SK-N-SH (cell line): ENCODE measurements around the gene SFXN3. TPM values are rescaled to one million over a fixed set of nuclear protein-coding genes. Genes with fewer than 3 reads are reported as not detected.

Experiments
- CTCF ChIA-PET: fragments of 300-600, 350-600 bp; formaldehyde crosslinking; extraction: SDS; loops from one replicate; lab custom pipeline; 2021; lab: Yijun Ruan, JAX
- POLR2A ChIA-PET: fragments of 350-600 bp; sonication (Branson Sonifier 250); formaldehyde crosslinking; extraction: SDS; loops from one replicate; lab custom pipeline; 2020; ENCODE audit warnings: antibody characterized with exemption, inconsistent platforms; lab: Yijun Ruan, JAX
- DNase-seq: peaks from one replicate; pipeline ENCODE4 v3.0.0; 2012
- H2AFZ ChIP-seq: fragments of 200-600 bp; sonication (generic); 2 replicates; pipeline ENCODE4 v1.8.1; 2016; ENCODE audit warnings: antibody characterized with exemption, mild to moderate bottlenecking, low read depth
- H3F3A ChIP-seq: fragments of 200-600 bp; sonication (generic); replicated peaks from 2 replicates; pipeline ENCODE3; 2016; ENCODE audit warnings: antibody characterized with exemption, mild to moderate bottlenecking; ENCODE audit not compliant: insufficient read depth
- H3K27ac ChIP-seq, 2 experiments: fragments of 200-500 bp in 1 of 2; fragments of 200-600 bp in 1 of 2; sonication (Bioruptor generic) in 1 of 2; sonication (generic), shearing (Covaris generic) in 1 of 2; 2 replicates each; pipeline versions ENCODE4 v1.5.1 to v1.6.1; 2014 to 2016; ENCODE audit warnings: low read depth in 2 of 2, inconsistent platforms in 1 of 2, low read length in 1 of 2, mild to moderate bottlenecking in 1 of 2, mixed read lengths in 1 of 2
- H3K27me3 ChIP-seq: fragments of 200-600 bp; sonication (generic), shearing (Covaris generic); 2 replicates; pipeline ENCODE4 v1.6.1; 2016; ENCODE audit warnings: mixed run types; ENCODE audit not compliant: insufficient read depth
- H3K36me3 ChIP-seq, 2 experiments: fragments of 200-500 bp in 1 of 2; fragments of 200-600 bp in 1 of 2; sonication (Bioruptor generic) in 1 of 2; sonication (generic) in 1 of 2; replicated peaks in 1 of 2; 2 replicates each; pipeline versions ENCODE3 to v1.5.1; 2014 to 2016; ENCODE audit warnings: low read length in 1 of 2, mild to moderate bottlenecking in 1 of 2; ENCODE audit not compliant: insufficient read depth in 2 of 2, control insufficient read depth in 1 of 2
- H3K4me1 ChIP-seq, 2 experiments: fragments of 200-500 bp in 1 of 2; fragments of 200-600 bp in 1 of 2; sonication (Bioruptor generic) in 1 of 2; sonication (generic), shearing (Covaris generic) in 1 of 2; 2 replicates each; pipeline versions ENCODE4 v1.5.1 to v1.6.1; 2014 to 2016; ENCODE audit warnings: low read depth in 1 of 2, low read length in 1 of 2, mixed run types in 1 of 2; ENCODE audit not compliant: insufficient read depth in 2 of 2, control insufficient read depth in 1 of 2
- H3K4me2 ChIP-seq: fragments of 200-600 bp; sonication (generic), shearing (Covaris generic); 2 replicates; pipeline ENCODE4 v1.6.1; 2017; ENCODE audit warnings: mixed run types
- H3K4me3 ChIP-seq, 2 experiments: fragments of 200-500 bp in 1 of 2; fragments of 200-600 bp in 1 of 2; sonication (Bioruptor generic) in 1 of 2; sonication (generic), shearing (Covaris generic) in 1 of 2; 2 replicates each; pipeline versions ENCODE4 v1.5.1 to v1.8.1; 2014 to 2016; ENCODE audit warnings: low read depth in 2 of 2, inconsistent platforms in 1 of 2, low read length in 1 of 2, mild to moderate bottlenecking in 1 of 2, mixed read lengths in 1 of 2, moderate library complexity in 1 of 2
- H3K79me2 ChIP-seq: fragments of 200-600 bp; sonication (generic); 2 replicates; pipeline ENCODE4 v1.8.1; 2017; ENCODE audit warnings: mild to moderate bottlenecking; ENCODE audit not compliant: insufficient read depth
- H3K9ac ChIP-seq: fragments of 200-600 bp; sonication (generic); 2 replicates; pipeline ENCODE4 v1.6.1; 2017; ENCODE audit warnings: mixed run types
- H3K9me2 ChIP-seq: fragments of 200-600 bp; sonication (generic); 2 replicates; pipeline ENCODE4 v1.6.1; 2017; ENCODE audit warnings: mixed run types
- H3K9me3 ChIP-seq: fragments of 200-600 bp; sonication (generic); 2 replicates; pipeline ENCODE4 v1.6.1; 2017; ENCODE audit warnings: mixed run types, mild to moderate bottlenecking, moderate library complexity
- H4K20me1 ChIP-seq: fragments of 200-600 bp; sonication (generic); 2 replicates; pipeline ENCODE4 v1.6.1; 2017; ENCODE audit warnings: mild to moderate bottlenecking, mixed run types; ENCODE audit not compliant: insufficient read depth
- CHD2 ChIP-seq: fragments of 150-350 bp; IDR thresholded peaks from 2 replicates; pipeline ENCODE4 v1.6.1; 2018; ENCODE audit warnings: low read length; ENCODE audit not compliant: partially characterized antibody
- ELF1 ChIP-seq: IDR thresholded peaks from 2 replicates; pipeline ENCODE4 v1.4.0; 2012
- EZH2phosphoT487 ChIP-seq: fragments of 200-600 bp; sonication (generic); IDR thresholded peaks from 2 replicates; pipeline ENCODE4 v1.6.1; 2017; ENCODE audit warnings: low read depth, mixed run types, mild to moderate bottlenecking, antibody characterized with exemption, moderate library complexity, borderline replicate concordance
- FOSL2 ChIP-seq: IDR thresholded peaks from 2 replicates; pipeline ENCODE4 v1.4.0; 2012; ENCODE audit warnings: low read depth, mild to moderate bottlenecking, moderate library complexity, borderline replicate concordance
- FOXJ3 ChIP-seq: sonication (generic); formaldehyde crosslinking; IDR thresholded peaks from 2 replicates; pipeline ENCODE4 v1.5.1; 2020; ENCODE audit warnings: mild to moderate bottlenecking, missing genetic modification reagents
- GABPA ChIP-seq: IDR thresholded peaks from 2 replicates; pipeline ENCODE4 v1.4.0; 2012; ENCODE audit warnings: low read depth, mild to moderate bottlenecking
- JUND ChIP-seq: IDR thresholded peaks from 2 replicates; pipeline ENCODE4 v1.4.0; 2012
- MXI1 ChIP-seq: IDR thresholded peaks from 2 replicates; pipeline ENCODE4 v1.6.1; 2012; ENCODE audit warnings: mild to moderate bottlenecking, low read depth, low read length, improper control_type of control experiment
- NRF1 ChIP-seq: IDR thresholded peaks from 2 replicates; pipeline ENCODE4 v1.6.1; 2012; ENCODE audit warnings: low read depth, mild to moderate bottlenecking, low read length
- POLR2AphosphoS5 ChIP-seq: IDR thresholded peaks from 2 replicates; pipeline ENCODE4 v1.6.1; 2012; ENCODE audit warnings: low read depth, low read length
- RAD21 ChIP-seq: IDR thresholded peaks from 2 replicates; pipeline ENCODE4 v1.6.1; 2012; ENCODE audit warnings: mild to moderate bottlenecking, low read length
- RFX5 ChIP-seq: IDR thresholded peaks from 2 replicates; pipeline ENCODE4 v1.6.1; 2012; ENCODE audit warnings: mild to moderate bottlenecking, improper control_type of control experiment, low read length
- RXRA ChIP-seq: IDR thresholded peaks from 2 replicates; pipeline ENCODE4 v1.4.0; 2012; ENCODE audit warnings: low read depth, mild to moderate bottlenecking, borderline replicate concordance
- SIN3A ChIP-seq: IDR thresholded peaks from 2 replicates; pipeline ENCODE4 v1.6.1; 2012; ENCODE audit warnings: low read depth, mild to moderate bottlenecking, low read length, moderate library complexity, borderline replicate concordance
- SMC3 ChIP-seq: IDR thresholded peaks from 2 replicates; pipeline ENCODE4 v1.6.1; 2012; ENCODE audit warnings: low read depth, low read length, improper control_type of control experiment
- TCF12 ChIP-seq: IDR thresholded peaks from 2 replicates; pipeline ENCODE4 v1.4.0; 2012
- YY1 ChIP-seq: IDR thresholded peaks from 2 replicates; pipeline ENCODE4 v1.4.0; 2012; ENCODE audit warnings: low read depth, mild to moderate bottlenecking
- WGBS: methylation state at CpG from one replicate; pipeline ENCODE4 v1.1.6; 2017; ENCODE audit warnings: low lambda C conversion rate; 5-methylcytosine and 5-hydroxymethylcytosine counted together
- polyA plus RNA-seq, 3 experiments: library from polyadenylated mRNA; depleted of rRNA; stranded (reverse); fragments of >200 nt; gene quantifications; 2 replicates each; pipeline ENCODE4 v1.2.3, GENCODE V29; 2012
- TF ChIP-seq, protein P1 (sequence below): fragments of 150-350 bp; IDR thresholded peaks from 2 replicates; pipeline ENCODE4 v1.6.1; 2017; ENCODE audit warnings: antibody characterized with exemption, low read length, low read depth, borderline replicate concordance
- TF ChIP-seq, protein P2 (sequence below): IDR thresholded peaks from 2 replicates; pipeline ENCODE4 v1.4.0; 2012; ENCODE audit warnings: low read depth
- TF ChIP-seq, protein P3 (sequence below): IDR thresholded peaks from 2 replicates; pipeline ENCODE4; 2012
- TF ChIP-seq, protein P4 (sequence below): IDR thresholded peaks from 2 replicates; pipeline ENCODE4 v1.6.1; 2012; ENCODE audit warnings: mild to moderate bottlenecking, low read depth, low read length, moderate library complexity
- TF ChIP-seq, protein P5 (sequence below): IDR thresholded peaks from 2 replicates; pipeline ENCODE4 v1.4.0; 2012; ENCODE audit warnings: low read depth, borderline replicate concordance
- TF ChIP-seq, protein P6 (sequence below): fragments of 200-600 bp; sonication (generic); IDR thresholded peaks from 2 replicates; pipeline ENCODE4 v1.6.1; 2017; ENCODE audit warnings: antibody characterized with exemption, mild to moderate bottlenecking, moderate library complexity

SFXN3 gene
- polyA plus RNA-seq, 1 of the 3 experiments (the other 2 are of a cell fraction) = 142 TPM

DNA sequence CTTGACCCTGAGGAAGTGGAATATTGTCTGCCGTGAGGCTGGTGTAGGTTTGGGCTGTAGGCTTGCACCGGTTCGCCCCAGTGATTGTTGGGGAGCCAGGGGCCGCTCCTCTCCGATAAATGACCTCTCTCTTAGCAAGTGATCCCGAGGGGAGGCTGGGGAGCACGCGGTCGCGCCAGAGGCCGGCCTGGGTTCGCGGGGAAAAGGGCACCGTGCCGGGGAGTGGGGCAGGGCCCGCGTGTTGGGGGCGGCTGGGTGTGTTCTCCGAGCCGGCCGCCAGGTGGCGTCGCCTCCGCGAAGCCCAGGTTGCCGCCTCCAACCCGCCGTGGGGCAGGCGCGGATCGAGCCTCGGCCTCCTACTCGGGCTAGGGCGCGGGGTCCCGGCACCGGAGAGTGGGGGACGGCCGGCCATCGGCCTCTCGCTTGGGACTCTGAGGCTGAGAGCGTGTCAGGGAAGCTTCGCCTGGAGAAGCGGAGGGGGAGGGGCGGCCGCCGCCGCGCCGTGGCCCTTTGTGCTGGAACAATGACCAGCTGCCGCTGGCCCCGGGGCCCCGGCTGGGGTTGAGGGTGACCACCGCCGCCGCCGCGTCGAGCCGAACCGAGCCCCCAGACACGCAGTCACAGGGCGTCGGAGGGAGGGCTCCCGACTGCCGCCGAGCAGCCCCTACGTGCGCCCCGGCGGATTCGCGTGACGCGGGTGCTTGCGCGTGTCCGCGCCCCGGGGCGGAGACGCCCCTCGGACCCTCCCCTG is 31.9 kb upstream of the SFXN3 start:
- Histone ChIP-seq H3F3A (peaks cover 37% of the 10 kb centered on the region), H3K27me3 (no peaks in the 10 kb centered on the region), H3K79me2 (peaks cover 58% of the 10 kb centered on the region), H3K4me3 (peak overlapping the region; percentile 66 to 90), H3K9me3 (no peaks in the 10 kb centered on the region), H3K9ac (peak overlapping the region; percentile 99), H4K20me1 (peaks cover 28% of the 10 kb centered on the region), H3K36me3 (peaks cover 23 to 28% of the 10 kb centered on the region in 2 experiments), H3K4me1 (peaks cover 20 to 37% of the 10 kb centered on the region in 2 experiments; a peak in 3 of 4 replicates), H3K9me2 (no peaks in the 10 kb centered on the region), H3K4me2 (peak overlapping the region; percentile 97), H3K27ac (peak overlapping the region; percentile 98 to 99), H2AFZ (0 out of 2 replicates have a peak overlapping the region, but pooled peaks have one; percentile 72)
- DNase-seq = peak; percentile 93
- WGBS = 0% methylated on average over 1 of the region's 83 CpGs
- ChIA-PET CTCF (interaction anchor here (0.7 to 24.5 kb wide), 19 partner anchors 10 to 147 kb away, joined by 3 to 443 read pairs (median 3); partner anchors contain the start of genes KAZALD1, MRPL43, PDZD7 and SEMA4G), POLR2A (interaction anchor here (0.8 to 2.2 kb wide), 6 partner anchors 9 to 42 kb away, joined by 3 to 8 read pairs (median 4); partner anchors contain the start of genes PDZD7 and SFXN3)
- no peak for TF ChIP-seq FOSL2
- no peak for TF ChIP-seq TCF12
- TF ChIP-seq POLR2AphosphoS5 = peak; percentile 21; the same call in 1 of the 2 replicates
- TF ChIP-seq ELF1 = no peak
- TF ChIP-seq JUND = no peak
- peak; percentile 57; the same call in 1 of the 2 replicates for TF ChIP-seq SMC3
- TF ChIP-seq, protein P1, sequence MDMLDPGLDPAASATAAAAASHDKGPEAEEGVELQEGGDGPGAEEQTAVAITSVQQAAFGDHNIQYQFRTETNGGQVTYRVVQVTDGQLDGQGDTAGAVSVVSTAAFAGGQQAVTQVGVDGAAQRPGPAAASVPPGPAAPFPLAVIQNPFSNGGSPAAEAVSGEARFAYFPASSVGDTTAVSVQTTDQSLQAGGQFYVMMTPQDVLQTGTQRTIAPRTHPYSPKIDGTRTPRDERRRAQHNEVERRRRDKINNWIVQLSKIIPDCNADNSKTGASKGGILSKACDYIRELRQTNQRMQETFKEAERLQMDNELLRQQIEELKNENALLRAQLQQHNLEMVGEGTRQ = no peak
- TF ChIP-seq RAD21 = peak; percentile 52
- peak; percentile 70; the same call in 1 of the 2 replicates for TF ChIP-seq SIN3A
- no peak for TF ChIP-seq YY1
- TF ChIP-seq RXRA = no peak; the same call in 1 of the 2 replicates
- TF ChIP-seq NRF1 = peak; percentile 53
- no peak for TF ChIP-seq FOXJ3 (CRISPR knock-in tag)
- TF ChIP-seq, protein P2, sequence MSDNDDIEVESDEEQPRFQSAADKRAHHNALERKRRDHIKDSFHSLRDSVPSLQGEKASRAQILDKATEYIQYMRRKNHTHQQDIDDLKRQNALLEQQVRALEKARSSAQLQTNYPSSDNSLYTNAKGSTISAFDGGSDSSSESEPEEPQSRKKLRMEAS = no peak; the same call in 1 of the 2 replicates
- TF ChIP-seq GABPA = no peak
- TF ChIP-seq, protein P3, sequence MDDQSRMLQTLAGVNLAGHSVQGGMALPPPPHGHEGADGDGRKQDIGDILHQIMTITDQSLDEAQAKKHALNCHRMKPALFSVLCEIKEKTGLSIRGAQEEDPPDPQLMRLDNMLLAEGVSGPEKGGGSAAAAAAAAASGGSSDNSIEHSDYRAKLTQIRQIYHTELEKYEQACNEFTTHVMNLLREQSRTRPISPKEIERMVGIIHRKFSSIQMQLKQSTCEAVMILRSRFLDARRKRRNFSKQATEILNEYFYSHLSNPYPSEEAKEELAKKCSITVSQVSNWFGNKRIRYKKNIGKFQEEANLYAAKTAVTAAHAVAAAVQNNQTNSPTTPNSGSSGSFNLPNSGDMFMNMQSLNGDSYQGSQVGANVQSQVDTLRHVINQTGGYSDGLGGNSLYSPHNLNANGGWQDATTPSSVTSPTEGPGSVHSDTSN = no peak
- TF ChIP-seq, protein P4, sequence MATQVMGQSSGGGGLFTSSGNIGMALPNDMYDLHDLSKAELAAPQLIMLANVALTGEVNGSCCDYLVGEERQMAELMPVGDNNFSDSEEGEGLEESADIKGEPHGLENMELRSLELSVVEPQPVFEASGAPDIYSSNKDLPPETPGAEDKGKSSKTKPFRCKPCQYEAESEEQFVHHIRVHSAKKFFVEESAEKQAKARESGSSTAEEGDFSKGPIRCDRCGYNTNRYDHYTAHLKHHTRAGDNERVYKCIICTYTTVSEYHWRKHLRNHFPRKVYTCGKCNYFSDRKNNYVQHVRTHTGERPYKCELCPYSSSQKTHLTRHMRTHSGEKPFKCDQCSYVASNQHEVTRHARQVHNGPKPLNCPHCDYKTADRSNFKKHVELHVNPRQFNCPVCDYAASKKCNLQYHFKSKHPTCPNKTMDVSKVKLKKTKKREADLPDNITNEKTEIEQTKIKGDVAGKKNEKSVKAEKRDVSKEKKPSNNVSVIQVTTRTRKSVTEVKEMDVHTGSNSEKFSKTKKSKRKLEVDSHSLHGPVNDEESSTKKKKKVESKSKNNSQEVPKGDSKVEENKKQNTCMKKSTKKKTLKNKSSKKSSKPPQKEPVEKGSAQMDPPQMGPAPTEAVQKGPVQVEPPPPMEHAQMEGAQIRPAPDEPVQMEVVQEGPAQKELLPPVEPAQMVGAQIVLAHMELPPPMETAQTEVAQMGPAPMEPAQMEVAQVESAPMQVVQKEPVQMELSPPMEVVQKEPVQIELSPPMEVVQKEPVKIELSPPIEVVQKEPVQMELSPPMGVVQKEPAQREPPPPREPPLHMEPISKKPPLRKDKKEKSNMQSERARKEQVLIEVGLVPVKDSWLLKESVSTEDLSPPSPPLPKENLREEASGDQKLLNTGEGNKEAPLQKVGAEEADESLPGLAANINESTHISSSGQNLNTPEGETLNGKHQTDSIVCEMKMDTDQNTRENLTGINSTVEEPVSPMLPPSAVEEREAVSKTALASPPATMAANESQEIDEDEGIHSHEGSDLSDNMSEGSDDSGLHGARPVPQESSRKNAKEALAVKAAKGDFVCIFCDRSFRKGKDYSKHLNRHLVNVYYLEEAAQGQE = no peak
- TF ChIP-seq, protein P5, sequence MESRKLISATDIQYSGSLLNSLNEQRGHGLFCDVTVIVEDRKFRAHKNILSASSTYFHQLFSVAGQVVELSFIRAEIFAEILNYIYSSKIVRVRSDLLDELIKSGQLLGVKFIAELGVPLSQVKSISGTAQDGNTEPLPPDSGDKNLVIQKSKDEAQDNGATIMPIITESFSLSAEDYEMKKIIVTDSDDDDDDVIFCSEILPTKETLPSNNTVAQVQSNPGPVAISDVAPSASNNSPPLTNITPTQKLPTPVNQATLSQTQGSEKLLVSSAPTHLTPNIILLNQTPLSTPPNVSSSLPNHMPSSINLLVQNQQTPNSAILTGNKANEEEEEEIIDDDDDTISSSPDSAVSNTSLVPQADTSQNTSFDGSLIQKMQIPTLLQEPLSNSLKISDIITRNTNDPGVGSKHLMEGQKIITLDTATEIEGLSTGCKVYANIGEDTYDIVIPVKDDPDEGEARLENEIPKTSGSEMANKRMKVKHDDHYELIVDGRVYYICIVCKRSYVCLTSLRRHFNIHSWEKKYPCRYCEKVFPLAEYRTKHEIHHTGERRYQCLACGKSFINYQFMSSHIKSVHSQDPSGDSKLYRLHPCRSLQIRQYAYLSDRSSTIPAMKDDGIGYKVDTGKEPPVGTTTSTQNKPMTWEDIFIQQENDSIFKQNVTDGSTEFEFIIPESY = no peak
- peak; percentile 43 for TF ChIP-seq CHD2
- TF ChIP-seq RFX5 = no peak
- TF ChIP-seq, protein P6, sequence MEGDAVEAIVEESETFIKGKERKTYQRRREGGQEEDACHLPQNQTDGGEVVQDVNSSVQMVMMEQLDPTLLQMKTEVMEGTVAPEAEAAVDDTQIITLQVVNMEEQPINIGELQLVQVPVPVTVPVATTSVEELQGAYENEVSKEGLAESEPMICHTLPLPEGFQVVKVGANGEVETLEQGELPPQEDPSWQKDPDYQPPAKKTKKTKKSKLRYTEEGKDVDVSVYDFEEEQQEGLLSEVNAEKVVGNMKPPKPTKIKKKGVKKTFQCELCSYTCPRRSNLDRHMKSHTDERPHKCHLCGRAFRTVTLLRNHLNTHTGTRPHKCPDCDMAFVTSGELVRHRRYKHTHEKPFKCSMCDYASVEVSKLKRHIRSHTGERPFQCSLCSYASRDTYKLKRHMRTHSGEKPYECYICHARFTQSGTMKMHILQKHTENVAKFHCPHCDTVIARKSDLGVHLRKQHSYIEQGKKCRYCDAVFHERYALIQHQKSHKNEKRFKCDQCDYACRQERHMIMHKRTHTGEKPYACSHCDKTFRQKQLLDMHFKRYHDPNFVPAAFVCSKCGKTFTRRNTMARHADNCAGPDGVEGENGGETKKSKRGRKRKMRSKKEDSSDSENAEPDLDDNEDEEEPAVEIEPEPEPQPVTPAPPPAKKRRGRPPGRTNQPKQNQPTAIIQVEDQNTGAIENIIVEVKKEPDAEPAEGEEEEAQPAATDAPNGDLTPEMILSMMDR = peak; percentile 77
- TF ChIP-seq MXI1 = peak; percentile 67
- TF ChIP-seq EZH2phosphoT487 = no peak
